ENCODE measurements around the gene UQCR11.

- TF ChIP-seq CTCF (IDR thresholded peaks at IDR 0.05) (no peak), POLR2A (IDR thresholded peaks at IDR 0.05) (peak in 3 of 4 donors; percentile 4 to 57 (median 52))
These were observed 38.7 kb downstream of the UQCR11 start for GRCh38 chr19:1566392-1567115.

Measured in upper lobe of left lung (tissue), 4 donors.